ENCODE results near the gene PXDN. TPM values are rescaled to one million over a fixed set of nuclear protein-coding genes. Genes with fewer than 3 reads are reported as not detected.

Gene PXDN
- total and polyA plus RNA-seq, 2 of the 4 experiments (the other 2 are of a cell fraction) = 153 to 332 TPM

DNA sequence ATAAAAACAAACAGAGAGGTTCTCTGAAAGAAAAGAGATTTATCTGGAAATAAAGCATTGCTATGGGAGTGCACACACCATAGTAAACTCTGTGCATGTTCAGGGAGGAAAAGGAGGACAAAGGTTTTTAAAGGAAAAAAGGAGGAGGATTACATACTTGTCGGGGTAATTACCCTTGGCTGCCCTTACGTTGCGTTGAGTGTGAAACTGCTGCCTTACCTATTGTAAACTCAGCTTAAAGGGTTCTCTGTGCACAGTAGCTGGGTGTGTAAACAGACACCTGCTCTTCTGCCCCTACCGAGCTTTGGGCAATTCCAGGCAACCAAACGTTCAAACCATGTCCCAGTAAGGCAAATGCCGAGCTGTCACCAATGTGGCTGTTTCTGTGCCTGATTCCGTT lies 29.6 kb upstream of the PXDN start:
- Histone ChIP-seq H2AK9ac (replicated peaks; ENCODE audit: low read depth, low read length, poor library complexity) (no peak overlapping the region), H3K4me3 (ENCODE audit: insufficient read depth, low read depth, low read length) (no peak overlapping the region), H4K8ac (ENCODE audit: low read depth in 2 of 2, low read length in 2 of 2) (no peak overlapping the region), H2BK120ac (ENCODE audit: low read depth, low read length) (no peak overlapping the region), H2BK20ac (ENCODE audit: low read depth, low read length) (no peak overlapping the region), H3K14ac (replicated peaks; ENCODE audit: low read depth, low read length) (no peak overlapping the region), H3K18ac (ENCODE audit: low read depth, low read length) (no peak overlapping the region), H3K9me3 (ENCODE audit: control insufficient read depth, insufficient read depth, low read length) (no peaks in the 10 kb centered on the region), H3K9ac (ENCODE audit: low read depth, low read length) (no peak overlapping the region), H3K27ac (ENCODE audit: insufficient read depth, low read length) (no peak overlapping the region), H3K4ac (ENCODE audit: low read depth, low read length) (no peak overlapping the region), H2AK5ac (ENCODE audit: low read depth, low read length) (no peak overlapping the region; the same call in 1 of the 2 replicates), H3K36me3 (ENCODE audit: control insufficient read depth, insufficient read depth, low read length) (no peaks in the 10 kb centered on the region), H3K4me2 (ENCODE audit: low read depth, low read length) (no peak overlapping the region), H3K9me1 (ENCODE audit: insufficient read depth, low read length) (no peaks in the 10 kb centered on the region), H3K56ac (ENCODE audit: extremely low read depth, insufficient read depth, low read length) (no peak overlapping the region), H3K23ac (ENCODE audit: low read depth, low read length) (no peak overlapping the region), H4K20me1 (ENCODE audit: insufficient read depth, low read length) (no peaks in the 10 kb centered on the region), H4K5ac (ENCODE audit: low read depth, low read length) (no peak overlapping the region), H2AFZ (replicated peaks; ENCODE audit: low read length, poor library complexity) (no peak overlapping the region), H2BK5ac (ENCODE audit: low read depth, low read length, poor library complexity, severe bottlenecking) (no peak overlapping the region), H3K4me1 (ENCODE audit: control insufficient read depth, insufficient read depth, low read length) (no peaks in the 10 kb centered on the region), H2BK15ac (ENCODE audit: low read depth, low read length) (no peak overlapping the region), H3K27me3 (ENCODE audit: control insufficient read depth, insufficient read depth, low read length) (no peaks in the 10 kb centered on the region; the same call in 1 of the 2 replicates), H4K91ac (ENCODE audit: insufficient read depth, low read depth, low read length) (no peak overlapping the region), H3K79me1 (ENCODE audit: low read depth in 1 of 2, low read length in 2 of 2) (no peaks in the 10 kb centered on the region)
- POLR2A ChIA-PET (ENCODE audit: unreplicated experiment) = no interaction called here
- no TSS peak for BruUV-seq (replicated peaks)
- intact Hi-C loops (cut with micrococcal nuclease) (no loop called here), dilution Hi-C loops (cut with HindIII; ENCODE audit: low sequenced_read_pairs, unreplicated experiment) (no loop called here), in situ Hi-C loops (cut with MboI; ENCODE audit: low sequenced_read_pairs) (loop anchor here (25.0 kb wide), 1 partner anchor 187 kb away; no protein-coding TSS in a partner anchor)
- CTCF ChIA-PET = no interaction called here
- 79% methylated on average over 4 of the region's 7 CpGs; no CpG with 5 or more reads in 1 of the 2 experiments for WGBS, 2 experiments (ENCODE audit: extremely low coverage in 2 of 2, insufficient read length in 1 of 2)
- no peak for DNase-seq
- TF ChIP-seq, protein P1, sequence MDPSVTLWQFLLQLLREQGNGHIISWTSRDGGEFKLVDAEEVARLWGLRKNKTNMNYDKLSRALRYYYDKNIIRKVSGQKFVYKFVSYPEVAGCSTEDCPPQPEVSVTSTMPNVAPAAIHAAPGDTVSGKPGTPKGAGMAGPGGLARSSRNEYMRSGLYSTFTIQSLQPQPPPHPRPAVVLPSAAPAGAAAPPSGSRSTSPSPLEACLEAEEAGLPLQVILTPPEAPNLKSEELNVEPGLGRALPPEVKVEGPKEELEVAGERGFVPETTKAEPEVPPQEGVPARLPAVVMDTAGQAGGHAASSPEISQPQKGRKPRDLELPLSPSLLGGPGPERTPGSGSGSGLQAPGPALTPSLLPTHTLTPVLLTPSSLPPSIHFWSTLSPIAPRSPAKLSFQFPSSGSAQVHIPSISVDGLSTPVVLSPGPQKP (IDR thresholded peaks at IDR 0.05; ENCODE audit: borderline replicate concordance, low read depth, low read length) = no peak
- TF ChIP-seq MAFK (IDR thresholded peaks at IDR 0.05; ENCODE audit: low read depth, low read length) (no peak), RAD21 (IDR thresholded peaks at IDR 0.05; ENCODE audit: low read length) (no peak), SMC3 (IDR thresholded peaks at IDR 0.05; ENCODE audit: low read depth, low read length) (no peak), RFX5 (IDR thresholded peaks at IDR 0.05; ENCODE audit: low read depth, low read length) (no peak), NFE2L2 (IDR thresholded peaks at IDR 0.05; ENCODE audit: low read depth, low read length) (no peak), BHLHE40 (IDR thresholded peaks at IDR 0.05; ENCODE audit: low read depth, low read length) (no peak), MAZ (IDR thresholded peaks at IDR 0.05; ENCODE audit: borderline replicate concordance, low read depth, low read length) (no peak), CEBPB (IDR thresholded peaks at IDR 0.05; ENCODE audit: low read depth, low read length) (no peak), FOS (IDR thresholded peaks at IDR 0.05; ENCODE audit: low read depth, low read length) (no peak), CHD1 (IDR thresholded peaks at IDR 0.05; ENCODE audit: low read depth, low read length) (no peak), RCOR1 (IDR thresholded peaks at IDR 0.05; ENCODE audit: insufficient replicate concordance, low read length) (no peak), MXI1 (IDR thresholded peaks at IDR 0.05; ENCODE audit: borderline replicate concordance, low read depth, low read length) (no peak), POLR2A (IDR thresholded peaks at IDR 0.05; ENCODE audit: low read depth, low read length) (no peak)
- TF ChIP-seq, protein P2, sequence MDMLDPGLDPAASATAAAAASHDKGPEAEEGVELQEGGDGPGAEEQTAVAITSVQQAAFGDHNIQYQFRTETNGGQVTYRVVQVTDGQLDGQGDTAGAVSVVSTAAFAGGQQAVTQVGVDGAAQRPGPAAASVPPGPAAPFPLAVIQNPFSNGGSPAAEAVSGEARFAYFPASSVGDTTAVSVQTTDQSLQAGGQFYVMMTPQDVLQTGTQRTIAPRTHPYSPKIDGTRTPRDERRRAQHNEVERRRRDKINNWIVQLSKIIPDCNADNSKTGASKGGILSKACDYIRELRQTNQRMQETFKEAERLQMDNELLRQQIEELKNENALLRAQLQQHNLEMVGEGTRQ (IDR thresholded peaks at IDR 0.05; ENCODE audit: low read depth, low read length) = no peak
- TF ChIP-seq, protein P3, sequence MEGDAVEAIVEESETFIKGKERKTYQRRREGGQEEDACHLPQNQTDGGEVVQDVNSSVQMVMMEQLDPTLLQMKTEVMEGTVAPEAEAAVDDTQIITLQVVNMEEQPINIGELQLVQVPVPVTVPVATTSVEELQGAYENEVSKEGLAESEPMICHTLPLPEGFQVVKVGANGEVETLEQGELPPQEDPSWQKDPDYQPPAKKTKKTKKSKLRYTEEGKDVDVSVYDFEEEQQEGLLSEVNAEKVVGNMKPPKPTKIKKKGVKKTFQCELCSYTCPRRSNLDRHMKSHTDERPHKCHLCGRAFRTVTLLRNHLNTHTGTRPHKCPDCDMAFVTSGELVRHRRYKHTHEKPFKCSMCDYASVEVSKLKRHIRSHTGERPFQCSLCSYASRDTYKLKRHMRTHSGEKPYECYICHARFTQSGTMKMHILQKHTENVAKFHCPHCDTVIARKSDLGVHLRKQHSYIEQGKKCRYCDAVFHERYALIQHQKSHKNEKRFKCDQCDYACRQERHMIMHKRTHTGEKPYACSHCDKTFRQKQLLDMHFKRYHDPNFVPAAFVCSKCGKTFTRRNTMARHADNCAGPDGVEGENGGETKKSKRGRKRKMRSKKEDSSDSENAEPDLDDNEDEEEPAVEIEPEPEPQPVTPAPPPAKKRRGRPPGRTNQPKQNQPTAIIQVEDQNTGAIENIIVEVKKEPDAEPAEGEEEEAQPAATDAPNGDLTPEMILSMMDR (conservative IDR thresholded peaks at IDR 0.05; ENCODE audit: low read depth, low read length) = no peak
- ATAC-seq (ENCODE audit: low read depth) = no peak
